ENCODE results near the gene SEC24A.
"Not testable (repeated sequence)": the region's sequence is repeated elsewhere in the genome, so short reads cannot be mapped to it uniquely, and the experiment has no call there.

The SEC24A gene

DNA sequence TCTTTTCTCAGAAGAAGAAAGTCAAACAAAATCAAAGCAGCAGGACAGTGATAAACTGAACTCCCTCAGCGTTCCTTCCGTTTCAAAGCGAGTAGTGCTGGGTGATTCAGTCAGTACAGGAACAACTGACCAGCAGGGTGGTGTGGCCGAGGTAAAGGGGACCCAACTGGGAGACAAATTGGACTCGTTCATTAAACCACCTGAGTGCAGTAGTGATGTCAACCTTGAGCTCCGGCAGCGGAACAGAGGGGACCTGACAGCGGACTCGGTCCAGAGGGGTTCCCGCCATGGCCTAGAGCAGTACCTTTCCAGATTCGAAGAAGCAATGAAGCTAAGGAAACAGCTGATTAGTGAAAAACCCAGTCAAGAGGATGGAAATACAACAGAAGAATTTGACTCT lies 92.5 kb downstream of the SEC24A start:
- DNase-seq (ENCODE audit: low read depth in 2 of 2): no peak

GRCh38 chr5:134742134-134742533 lies 93.5 kb downstream of the SEC24A start:
- DNase-seq (ENCODE audit: low read depth in 2 of 2): no peak

- no peak for DNase-seq (ENCODE audit: low read depth in 2 of 2)
Measured at GRCh38 chr5:134749415-134749814, 100.8 kb downstream of the SEC24A start.

DNA sequence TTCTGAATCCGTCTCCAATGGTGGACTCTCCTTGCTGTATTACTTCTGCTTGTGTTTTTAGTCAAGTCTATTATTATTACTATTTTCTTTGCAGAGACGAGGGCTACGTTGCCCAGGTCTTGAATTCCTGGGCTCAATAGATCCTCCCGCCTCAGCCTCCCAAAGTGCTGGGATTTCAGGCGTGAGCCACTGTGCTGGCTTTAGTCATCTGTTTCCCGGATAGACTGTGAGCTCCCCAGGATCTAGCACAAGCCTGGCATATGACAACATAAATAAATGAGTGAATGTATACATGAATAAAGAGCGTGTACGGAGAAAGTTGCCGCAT lies 109.6 kb downstream of the SEC24A start:
- no peak for DNase-seq (ENCODE audit: low read depth in 2 of 2)

DNA sequence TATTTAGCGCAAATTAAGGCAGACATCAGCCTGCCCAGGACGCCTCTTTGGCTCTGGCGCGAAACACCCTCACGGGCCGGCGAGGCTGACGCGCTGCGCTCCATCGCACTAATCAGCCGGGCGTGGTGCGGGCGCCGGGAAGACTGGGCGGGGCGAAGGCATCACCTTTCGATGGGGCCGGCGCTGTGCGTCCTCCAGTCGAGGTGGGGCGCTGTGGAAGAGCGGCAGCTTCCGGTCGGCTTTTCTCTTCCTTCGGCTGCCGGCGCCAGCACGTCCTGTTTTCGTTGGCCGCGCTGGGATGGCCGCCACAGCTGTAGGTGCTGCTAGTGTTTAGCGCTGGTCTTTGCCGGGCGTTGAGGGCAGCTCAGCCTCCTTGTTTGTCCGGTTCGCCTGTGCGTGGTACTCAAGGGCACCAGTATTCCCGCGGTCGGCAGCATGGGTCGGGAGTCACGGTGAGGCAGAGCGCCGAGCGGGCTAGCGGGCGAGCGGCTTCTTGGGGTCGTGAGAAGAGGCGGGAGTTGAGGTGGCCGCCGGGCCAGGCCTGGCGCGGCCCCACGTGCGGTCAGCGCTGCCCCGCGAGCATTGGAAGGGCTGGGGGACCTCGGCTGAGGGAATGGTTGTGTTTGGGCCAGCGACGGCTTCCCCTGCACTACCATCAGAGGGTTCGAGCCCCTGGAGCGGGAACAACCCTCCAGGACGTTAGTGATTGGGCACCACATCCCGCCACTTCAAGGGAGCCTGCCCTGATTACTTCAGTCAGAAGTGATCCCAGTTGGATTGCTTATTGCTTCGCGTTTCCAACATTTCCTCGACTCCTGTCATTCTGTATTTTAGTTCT lies 110.1 kb downstream of the SEC24A start, which contains the start of gene DDX46:
TSS of gene DDX46 (plus strand) at position 276 of the 838 bp plus-strand sequence. CDS start at position 436, 160 bp downstream.
- DNase-seq (ENCODE audit: low read depth in 2 of 2): peak; percentile 65 to 73

DNA sequence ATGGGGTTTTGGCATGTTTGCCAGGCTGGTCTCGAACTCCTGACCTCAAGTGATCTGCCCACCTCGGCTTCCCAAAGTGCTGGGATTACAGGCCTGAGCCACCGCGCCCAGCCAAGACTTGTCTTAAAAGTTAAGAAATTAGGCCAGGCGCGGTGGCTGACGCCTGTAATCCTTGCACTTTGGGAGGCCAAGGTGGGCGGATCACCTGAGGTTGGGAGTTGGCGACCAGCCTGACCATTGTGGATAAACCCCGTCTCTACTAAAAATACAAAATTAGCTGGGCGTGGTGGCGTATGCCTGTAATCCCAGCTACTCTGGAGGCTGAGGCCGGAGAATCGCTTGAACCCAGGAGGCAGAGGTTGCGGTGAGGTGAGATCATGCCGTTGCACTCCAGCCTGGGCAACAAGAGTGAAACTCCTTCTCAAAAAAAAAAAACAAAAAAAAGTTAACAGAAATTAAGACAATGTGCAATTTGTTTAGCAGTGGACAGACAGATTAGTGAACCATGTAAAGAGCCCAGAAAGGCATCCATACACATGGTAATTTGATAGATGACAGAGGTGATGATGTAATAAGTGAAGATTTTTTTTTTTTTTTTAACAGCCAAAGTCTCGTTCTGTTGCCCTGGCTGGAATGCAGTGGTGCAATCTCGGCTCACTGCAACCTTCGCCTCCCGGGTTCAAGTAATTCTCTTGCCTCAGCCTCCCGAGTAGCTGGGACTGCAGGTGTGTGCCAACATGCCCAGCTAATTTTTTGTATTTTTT lies 119.1 kb downstream of the SEC24A start:
- not testable (repeated sequence) for DNase-seq (ENCODE audit: low read depth in 2 of 2)

DNA sequence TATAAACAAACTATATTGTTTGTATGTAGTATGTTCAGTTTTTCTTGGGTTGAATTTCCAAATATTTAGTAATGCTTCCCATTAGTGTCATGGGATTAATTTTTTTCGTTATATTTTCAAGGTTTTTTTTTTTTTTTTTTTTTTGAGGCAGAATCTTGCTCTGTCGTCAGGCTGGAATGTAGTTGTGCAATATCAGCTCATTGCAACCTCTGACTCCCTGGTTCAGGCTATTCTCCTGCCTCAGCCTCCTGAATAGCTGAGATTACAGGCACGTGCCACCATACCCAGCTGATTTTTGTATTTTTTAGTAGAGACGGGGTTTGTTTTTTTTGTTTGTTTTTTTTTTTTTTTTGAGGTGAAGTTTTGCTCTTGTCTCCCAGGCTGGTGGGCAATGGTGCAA lies 120.6 kb downstream of the SEC24A start:
- peak in 1 of 2 experiments; percentile 12 for DNase-seq (ENCODE audit: low read depth in 2 of 2)

DNA sequence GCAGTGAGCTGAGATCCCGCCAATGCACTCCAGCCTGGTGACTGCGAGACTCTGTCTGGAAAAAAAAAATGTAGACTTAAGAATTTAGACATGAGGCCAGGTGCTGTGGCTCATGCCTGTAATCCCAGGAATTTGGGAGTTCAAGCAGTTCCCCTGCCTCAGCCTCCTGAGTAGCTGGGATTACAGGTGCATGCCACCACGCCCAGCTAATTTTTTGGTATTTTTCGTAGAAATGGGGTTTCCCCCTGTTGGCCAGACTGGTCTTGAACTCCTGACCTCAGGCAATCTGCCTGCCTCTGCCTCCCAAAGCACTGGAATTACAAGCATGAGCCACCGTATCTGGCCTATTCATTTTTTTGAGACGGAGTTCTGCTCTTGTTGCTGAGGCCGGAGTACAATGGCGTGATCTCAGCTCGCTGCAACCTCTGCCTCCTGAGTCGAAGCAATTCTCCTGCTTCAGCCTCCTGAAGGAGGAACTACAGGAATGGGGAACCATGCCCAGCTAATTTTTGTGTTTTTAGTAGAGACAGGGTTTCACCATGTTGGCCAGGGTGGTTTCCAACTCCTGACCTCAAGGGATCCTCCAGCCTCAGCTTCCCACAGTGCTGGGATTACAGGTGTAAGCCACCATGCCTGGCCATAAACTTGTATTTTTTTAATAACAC lies 124.0 kb downstream of the SEC24A start:
- no peak for DNase-seq (ENCODE audit: low read depth in 2 of 2)

- no peak for DNase-seq (ENCODE audit: low read depth in 2 of 2)
Measured at GRCh38 chr5:134777366-134777765, 128.8 kb downstream of the SEC24A start.
